ENCODE measurements around the gene SKIDA1. TPM values are rescaled to one million over a fixed set of nuclear protein-coding genes. Genes with fewer than 3 reads are reported as not detected.

SKIDA1 gene
- polyA plus RNA-seq, 1 donor from 2014 or later = not detected

- Mint-ChIP-seq H3K4me3 (peak overlapping the region; percentile 61 to 88 (median 78)), H3K36me3 (no peaks in the 10 kb centered on the region), H3K27ac (peak overlapping the region in 2 of 3 donors; percentile 27 to 94), H3K9me3 (peaks cover 0 to 3% (median 0%) of the 10 kb centered on the region in 3 donors), H3K27me3 (peaks cover 70% of the 10 kb centered on the region), H3K4me1 (peaks cover 23 to 28% (median 26%) of the 10 kb centered on the region in 3 donors)
These were observed 9.9 kb downstream of the SKIDA1 start for GRCh38 chr10:21515361-21516241.

GRCh38 chr10:21514818-21515351 is 10.6 kb downstream of the SKIDA1 start:
- H3K4me3 Mint-ChIP-seq = no peak overlapping the region
- peaks cover 20 to 25% (median 21%) of the 10 kb centered on the region in 3 donors for H3K4me1 Mint-ChIP-seq
- H3K27ac Mint-ChIP-seq = peak overlapping the region in 1 of 3 donors; percentile 94
- peaks cover 67% of the 10 kb centered on the region for H3K27me3 Mint-ChIP-seq
- H3K36me3 Mint-ChIP-seq = no peaks in the 10 kb centered on the region
- H3K9me3 Mint-ChIP-seq = peaks cover 0 to under 1% (median 0%) of the 10 kb centered on the region in 3 donors

GRCh38 chr10:21514129-21514817 is 11.2 kb downstream of the SKIDA1 start:
- Mint-ChIP-seq H3K27me3 (peaks cover 61% of the 10 kb centered on the region), H3K4me1 (peaks cover 18 to 23% (median 19%) of the 10 kb centered on the region in 3 donors), H3K4me3 (no peak overlapping the region), H3K9me3 (no peaks in the 10 kb centered on the region), H3K27ac (no peak overlapping the region), H3K36me3 (no peaks in the 10 kb centered on the region)

GRCh38 chr10:21513405-21513788 is 12.1 kb downstream of the SKIDA1 start:
- no peak overlapping the region for H3K4me3 Mint-ChIP-seq
- no peak overlapping the region for H3K27ac Mint-ChIP-seq
- peaks cover 13 to 22% (median 16%) of the 10 kb centered on the region in 3 donors for H3K4me1 Mint-ChIP-seq
- no peaks in the 10 kb centered on the region for H3K36me3 Mint-ChIP-seq
- H3K27me3 Mint-ChIP-seq = peaks cover 55% of the 10 kb centered on the region
- no peaks in the 10 kb centered on the region for H3K9me3 Mint-ChIP-seq

GRCh38 chr10:21512573-21513404 is 12.7 kb downstream of the SKIDA1 start:
- Mint-ChIP-seq H3K27me3 (peaks cover 49% of the 10 kb centered on the region), H3K9me3 (no peaks in the 10 kb centered on the region), H3K4me1 (peaks cover 8 to 16% (median 10%) of the 10 kb centered on the region in 3 donors), H3K27ac (peak overlapping the region in 1 of 3 donors; percentile 43), H3K36me3 (no peaks in the 10 kb centered on the region), H3K4me3 (no peak overlapping the region)

GRCh38 chr10:21511946-21512572 is 13.4 kb downstream of the SKIDA1 start:
- H3K4me3 Mint-ChIP-seq = no peak overlapping the region
- H3K27ac Mint-ChIP-seq = peak overlapping the region in 1 of 3 donors; percentile 43
- peaks cover 43% of the 10 kb centered on the region for H3K27me3 Mint-ChIP-seq

GRCh38 chr10:21511095-21511570 is 14.3 kb downstream of the SKIDA1 start:
- H3K9me3 Mint-ChIP-seq = no peaks in the 10 kb centered on the region
- H3K27me3 Mint-ChIP-seq = peaks cover 41% of the 10 kb centered on the region
- H3K4me1 Mint-ChIP-seq = peaks cover 3 to 11% (median 6%) of the 10 kb centered on the region in 3 donors
- H3K4me3 Mint-ChIP-seq = no peak overlapping the region
- H3K36me3 Mint-ChIP-seq = no peaks in the 10 kb centered on the region
- H3K27ac Mint-ChIP-seq = no peak overlapping the region

More at GRCh38 chr10:21511946-21512572, 13.4 kb downstream of the SKIDA1 start:
- Mint-ChIP-seq H3K4me1 (peaks cover 4 to 11% (median 6%) of the 10 kb centered on the region in 3 donors), H3K9me3 (no peaks in the 10 kb centered on the region), H3K36me3 (no peaks in the 10 kb centered on the region)

- H3K4me1 Mint-ChIP-seq = peaks cover 0 to 4% (median 0%) of the 10 kb centered on the region in 3 donors
- peaks cover 34% of the 10 kb centered on the region for H3K27me3 Mint-ChIP-seq
- no peak overlapping the region for H3K27ac Mint-ChIP-seq
- H3K36me3 Mint-ChIP-seq = no peaks in the 10 kb centered on the region
- H3K9me3 Mint-ChIP-seq = no peaks in the 10 kb centered on the region
- no peak overlapping the region for H3K4me3 Mint-ChIP-seq
These were observed 15.0 kb downstream of the SKIDA1 start for GRCh38 chr10:21510241-21511094.

- H3K36me3 Mint-ChIP-seq = no peaks in the 10 kb centered on the region
- H3K27ac Mint-ChIP-seq = no peak overlapping the region
- H3K27me3 Mint-ChIP-seq = peaks cover 28% of the 10 kb centered on the region
- H3K4me1 Mint-ChIP-seq = peaks cover 0 to 3% (median 0%) of the 10 kb centered on the region in 3 donors
- H3K4me3 Mint-ChIP-seq = no peak overlapping the region
- no peaks in the 10 kb centered on the region for H3K9me3 Mint-ChIP-seq
These were observed 15.9 kb downstream of the SKIDA1 start for GRCh38 chr10:21509341-21510240.

- Mint-ChIP-seq H3K27ac (no peak overlapping the region), H3K27me3 (peaks cover 30% of the 10 kb centered on the region), H3K4me1 (peaks cover 0 to 3% (median 0%) of the 10 kb centered on the region in 3 donors), H3K9me3 (no peaks in the 10 kb centered on the region), H3K36me3 (no peaks in the 10 kb centered on the region), H3K4me3 (no peak overlapping the region)
These were observed 16.7 kb downstream of the SKIDA1 start for GRCh38 chr10:21508706-21509331.

- Mint-ChIP-seq H3K27me3 (peaks cover 16% of the 10 kb centered on the region), H3K36me3 (no peaks in the 10 kb centered on the region), H3K27ac (no peak overlapping the region), H3K4me1 (peaks cover 0 to 3% (median 0%) of the 10 kb centered on the region in 3 donors), H3K4me3 (no peak overlapping the region), H3K9me3 (no peaks in the 10 kb centered on the region)
These were observed 18.3 kb downstream of the SKIDA1 start for GRCh38 chr10:21507150-21507549.

- Mint-ChIP-seq H3K4me3 (no peak overlapping the region), H3K9me3 (no peaks in the 10 kb centered on the region), H3K36me3 (no peaks in the 10 kb centered on the region), H3K27ac (no peak overlapping the region), H3K27me3 (peaks cover 13% of the 10 kb centered on the region), H3K4me1 (peaks cover 0 to 3% (median 2%) of the 10 kb centered on the region in 3 donors)
These were observed 19.1 kb downstream of the SKIDA1 start for GRCh38 chr10:21506351-21506750.

All from IgD-negative memory B cell (primary cell).